GM19025 (cell line): ENCODE data around the gene GAB2.

Experiments
- ATAC-seq: cut with Tn5 transposase; IDR thresholded peaks from one replicate; pipeline ENCODE4 v1.9.1; 2021; ENCODE audit warnings: mild to moderate bottlenecking, low read depth, moderate library complexity; ENCODE audit not compliant: unreplicated experiment

GAB2 gene

DNA sequence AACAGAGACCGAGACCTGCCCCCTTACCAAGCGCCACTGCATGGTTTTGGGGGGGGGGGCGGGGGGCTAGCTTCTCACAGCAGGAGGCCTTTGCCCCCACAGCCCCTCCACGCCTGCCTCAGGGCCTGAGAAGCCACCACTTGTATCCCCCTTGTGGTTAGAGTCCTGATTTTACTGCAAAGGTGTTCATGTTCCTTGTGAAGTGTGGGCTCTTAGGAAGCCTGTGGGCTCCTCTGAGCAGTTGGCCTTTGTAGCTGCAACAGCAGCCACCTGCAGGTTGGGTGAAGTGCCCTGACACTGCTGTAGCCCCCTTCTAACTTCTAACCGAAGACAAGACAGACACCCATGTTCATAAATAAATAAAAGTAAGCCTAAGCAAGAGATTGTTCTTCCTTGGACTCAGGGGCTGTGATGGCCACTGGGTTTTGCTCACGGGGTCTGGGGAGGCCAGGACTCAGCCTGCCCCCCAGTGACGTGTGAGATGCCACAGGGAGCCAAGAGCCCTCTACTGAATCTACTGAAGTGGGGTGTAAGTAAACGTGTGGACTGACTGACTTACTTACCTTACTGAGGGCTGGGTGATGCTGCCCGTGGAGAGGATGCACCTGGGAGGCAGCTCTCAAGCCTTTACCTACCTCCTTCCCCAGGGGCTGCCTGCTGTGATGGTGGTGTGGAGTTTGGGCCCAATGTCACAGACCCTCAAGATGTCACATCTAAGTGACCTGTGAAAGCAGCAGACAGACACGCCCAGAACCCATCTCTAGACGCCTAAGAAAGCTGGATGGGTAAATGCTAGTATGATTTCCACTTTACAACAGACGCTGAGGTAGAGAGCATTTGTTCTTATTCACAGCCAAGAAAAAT lies 203.1 kb downstream of the GAB2 start:
- no peak for ATAC-seq

DNA sequence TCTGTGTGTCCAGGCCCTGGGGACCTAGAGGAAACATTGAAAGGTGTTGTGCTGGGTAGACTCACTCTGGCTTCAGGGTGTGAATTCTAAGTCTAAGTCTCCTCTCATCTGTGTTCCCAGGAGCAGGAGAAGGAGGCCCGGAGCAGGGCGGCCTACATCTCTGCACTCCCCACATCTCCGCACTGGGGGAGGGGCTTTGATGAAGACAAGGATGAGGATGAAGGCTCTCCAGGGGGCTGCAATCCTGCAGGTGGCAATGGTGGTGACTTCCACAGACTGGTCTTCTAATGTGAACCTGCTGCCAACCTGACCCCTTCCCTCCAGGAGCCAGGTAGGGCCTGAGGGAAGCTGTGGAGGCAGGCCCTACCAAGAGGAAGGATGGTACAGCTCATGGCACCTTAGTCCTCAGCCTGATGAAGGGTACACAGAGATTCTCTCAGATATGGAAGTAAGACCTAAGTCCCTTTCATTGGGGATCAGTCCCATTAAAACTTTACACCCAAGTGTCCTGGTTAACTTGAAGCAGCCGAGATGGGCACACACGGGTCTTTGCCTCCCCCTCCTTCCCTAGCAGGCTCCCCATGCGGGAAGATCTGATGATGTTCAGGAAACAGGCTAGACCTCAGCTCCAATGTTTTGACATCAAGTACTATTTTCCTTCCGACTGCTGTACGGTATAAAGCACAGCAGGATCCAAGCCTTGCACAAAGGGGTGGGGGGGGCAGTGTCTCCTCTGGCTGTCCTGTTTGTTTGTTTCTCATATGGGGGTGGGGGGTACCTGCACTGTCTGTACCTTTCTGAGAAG lies 203.9 kb downstream of the GAB2 start:
- no peak for ATAC-seq

DNA sequence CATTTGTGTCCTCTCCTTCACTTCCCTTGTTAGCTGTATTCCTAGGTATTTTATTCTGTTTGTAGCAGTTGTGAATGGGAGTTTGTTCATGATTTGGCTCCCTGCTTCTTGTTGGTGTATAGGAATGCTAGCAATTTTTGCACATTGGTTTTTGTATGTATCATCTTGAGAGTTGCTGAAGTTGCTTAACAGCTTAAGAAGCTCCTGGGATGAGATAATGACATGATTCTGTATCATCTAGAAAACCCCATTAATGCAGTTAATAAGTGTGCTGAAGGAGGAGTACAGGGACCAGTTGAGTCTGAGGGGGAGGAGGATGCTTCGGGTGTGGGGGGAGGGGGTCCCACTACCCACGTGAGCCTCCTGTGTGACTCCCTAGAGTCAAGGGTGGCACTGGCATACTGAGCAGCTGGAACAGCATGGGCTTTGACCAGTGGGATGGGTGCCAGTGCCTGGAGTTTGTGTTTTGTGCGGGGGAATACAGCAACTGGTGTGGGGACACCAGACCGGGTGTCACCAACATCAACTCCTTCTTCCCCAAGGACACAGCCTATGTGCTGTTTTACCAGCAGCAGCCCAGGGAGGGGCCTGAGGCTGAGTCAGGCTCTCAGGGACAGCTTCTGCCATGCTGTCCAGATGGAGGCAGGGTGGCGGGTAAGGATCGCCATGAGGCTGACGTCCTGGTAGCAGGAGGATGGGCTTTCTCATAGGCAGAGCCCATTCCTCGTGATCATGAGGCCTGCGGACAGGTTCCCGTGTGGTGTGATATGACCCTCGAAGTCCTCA lies 204.8 kb downstream of the GAB2 start:
- no peak for ATAC-seq

GRCh38 chr11:78211565-78211964 lies 206.1 kb downstream of the GAB2 start:
- ATAC-seq, result no peak

GRCh38 chr11:78210000-78210608 lies 207.5 kb downstream of the GAB2 start:
- ATAC-seq, result no peak

- no peak for ATAC-seq
These were observed 208.1 kb downstream of the GAB2 start for GRCh38 chr11:78209478-78209877.

- no peak for ATAC-seq
These were observed 209.1 kb downstream of the GAB2 start for GRCh38 chr11:78208257-78209165.

GRCh38 chr11:78207532-78208256 lies 209.9 kb downstream of the GAB2 start:
- ATAC-seq, result no peak

- ATAC-seq, result no peak
These were observed 211.9 kb downstream of the GAB2 start for GRCh38 chr11:78205691-78206090.

GRCh38 chr11:78205256-78205655 lies 212.4 kb downstream of the GAB2 start:
- no peak for ATAC-seq

DNA sequence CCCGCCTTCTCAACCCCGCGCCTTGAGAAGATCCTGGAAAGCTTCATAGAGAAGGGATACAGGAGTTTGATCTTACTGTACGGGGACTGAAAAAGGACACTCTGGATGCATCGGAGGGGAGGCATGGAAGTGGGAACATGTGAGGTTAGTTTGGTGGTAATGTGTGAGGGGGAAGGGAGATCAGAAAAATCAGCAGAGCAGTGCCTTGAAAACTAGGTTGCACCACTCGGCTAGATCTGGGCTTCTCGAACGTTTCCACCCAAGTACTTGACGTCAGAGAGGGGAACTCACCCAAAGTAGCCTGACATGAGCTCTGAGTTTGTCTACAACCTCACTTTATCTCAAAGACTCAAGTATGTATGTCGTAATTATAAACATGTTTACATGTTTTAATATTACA lies 214.4 kb downstream of the GAB2 start:
- ATAC-seq, result no peak

DNA sequence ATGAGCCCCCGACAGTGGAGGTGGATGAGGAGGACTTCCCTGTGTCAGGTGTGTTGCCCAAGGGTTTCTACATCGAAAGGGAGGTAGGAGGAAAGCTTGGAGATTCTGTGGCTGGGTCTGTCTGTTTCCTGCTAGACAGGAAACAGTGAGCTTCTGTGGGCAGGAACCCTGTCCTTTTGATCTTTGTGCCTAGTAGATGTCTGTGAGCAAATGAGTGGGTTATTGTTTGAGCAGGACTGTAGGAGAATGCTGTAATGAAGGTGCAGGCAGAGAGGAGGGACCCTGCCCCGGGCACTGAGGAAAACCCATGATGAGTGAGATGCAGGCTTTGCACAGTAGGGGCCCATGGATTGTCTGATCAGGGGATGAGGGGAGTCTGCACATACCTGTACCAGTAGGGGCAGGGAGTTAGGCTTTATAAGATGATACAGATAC lies 214.9 kb downstream of the GAB2 start:
- no peak for ATAC-seq

- no peak for ATAC-seq
These were observed 216.4 kb downstream of the GAB2 start for GRCh38 chr11:78201096-78201818.

DNA sequence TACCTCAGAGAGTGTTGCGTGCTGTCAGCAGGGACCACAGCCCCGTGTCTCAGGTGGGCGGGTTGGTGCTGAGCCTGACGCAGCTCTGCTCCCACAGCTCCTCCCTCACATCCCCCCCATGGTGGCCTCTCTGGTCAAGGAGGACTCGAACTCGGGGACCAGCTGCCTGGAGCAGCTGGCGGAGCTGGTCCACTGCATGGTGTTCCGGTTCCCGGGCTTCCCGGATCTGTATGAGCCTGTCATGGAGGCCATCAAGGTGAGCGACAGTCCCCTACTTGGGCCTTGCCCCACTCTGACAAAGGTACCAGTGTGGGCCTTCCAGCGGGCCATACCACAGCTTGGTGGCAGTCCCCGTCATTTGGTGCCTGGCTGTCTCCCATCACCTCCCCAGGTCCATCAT lies 217.1 kb downstream of the GAB2 start:
- no peak for ATAC-seq

DNA sequence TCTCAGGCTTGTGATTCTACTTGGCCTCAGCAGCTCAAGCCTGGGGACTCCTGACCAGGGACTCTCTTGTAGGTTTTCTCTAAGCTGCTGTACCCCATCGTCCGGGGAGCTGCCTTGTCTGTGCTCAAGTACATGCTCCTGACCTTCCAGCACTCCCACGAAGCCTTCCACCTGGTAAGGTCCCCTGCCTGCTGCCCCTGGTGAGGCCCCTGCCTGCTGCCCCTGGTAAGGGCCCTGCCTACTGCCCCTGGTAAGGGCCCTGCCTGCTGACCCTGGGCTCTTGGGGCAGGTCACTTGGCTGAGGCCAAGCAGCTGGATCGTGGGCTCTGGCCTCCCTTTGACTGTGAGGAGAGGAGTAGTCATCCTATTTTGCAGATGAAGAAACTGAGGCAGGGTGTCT lies 217.6 kb downstream of the GAB2 start:
- ATAC-seq, result no peak

GRCh38 chr11:78199653-78200015 lies 218.0 kb downstream of the GAB2 start:
- ATAC-seq, result no peak

- no peak for ATAC-seq
These were observed 218.5 kb downstream of the GAB2 start for GRCh38 chr11:78199015-78199652.

DNA sequence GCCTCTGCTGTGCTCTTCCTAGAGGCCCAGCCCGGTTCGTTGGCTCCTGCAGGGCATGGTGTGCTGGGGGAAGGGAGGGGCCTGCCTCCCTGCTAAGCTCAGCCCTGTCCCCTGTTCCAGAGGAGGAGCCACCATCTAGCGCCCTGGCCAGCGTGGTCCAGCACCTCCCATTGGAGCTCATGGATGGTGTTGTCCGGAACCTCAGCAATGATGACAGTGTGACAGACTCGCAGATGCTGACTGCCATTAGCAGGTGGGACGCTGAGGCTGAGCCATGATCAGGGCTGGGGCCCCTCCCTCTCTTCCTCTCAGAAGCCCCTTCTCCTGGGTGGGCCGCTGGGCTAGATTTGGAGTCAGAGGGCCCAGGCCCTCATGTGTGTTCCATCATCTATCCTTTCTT lies 219.8 kb downstream of the GAB2 start:
- no peak for ATAC-seq
